Measurements from ENCODE around the gene PASK. TPM values are rescaled to one million over a fixed set of nuclear protein-coding genes. Genes with fewer than 3 reads are reported as not detected.

Gene PASK
- total and polyA plus RNA-seq, 2 of the 4 experiments (the other 2 are of a cell fraction) = 4.1 TPM

DNA sequence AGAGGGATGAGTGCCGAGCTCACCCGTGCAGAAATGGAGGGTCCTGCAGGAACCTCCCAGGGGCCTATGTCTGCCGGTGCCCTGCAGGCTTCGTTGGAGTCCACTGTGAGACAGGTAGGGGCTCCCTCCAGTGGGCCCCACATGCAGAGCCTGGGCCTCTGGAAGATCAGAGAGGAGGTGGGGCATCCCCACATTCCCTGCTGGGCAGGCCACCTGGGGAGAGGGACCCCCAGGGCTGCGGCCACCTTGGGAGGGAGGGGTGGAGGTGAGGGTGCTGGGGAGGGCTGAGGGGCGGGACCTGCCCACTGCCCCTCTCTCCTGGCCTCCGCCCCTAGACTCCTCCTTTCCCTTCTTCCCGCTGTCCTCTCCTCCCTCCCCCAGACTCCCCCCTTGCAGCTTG lies 85.7 kb downstream of the PASK start:
- WGBS, 2 experiments (ENCODE audit: extremely low coverage in 2 of 2, insufficient read length in 1 of 2) = no CpG with 5 or more reads among the region's 8 CpGs
- intact Hi-C loops (cut with micrococcal nuclease) (loop anchor here (5.0 kb wide), 1 partner anchor 151 kb away; no protein-coding TSS in a partner anchor), dilution Hi-C loops (cut with HindIII; ENCODE audit: low sequenced_read_pairs, unreplicated experiment) (no loop called here), in situ Hi-C loops (cut with MboI; ENCODE audit: low sequenced_read_pairs) (no loop called here)
- Histone ChIP-seq H4K8ac (ENCODE audit: low read depth in 2 of 2, low read length in 2 of 2) (no peak overlapping the region), H3K27ac (ENCODE audit: insufficient read depth, low read length) (no peak overlapping the region), H2BK20ac (ENCODE audit: low read depth, low read length) (no peak overlapping the region), H3K36me3 (ENCODE audit: control insufficient read depth, insufficient read depth, low read length) (peaks cover 11% of the 10 kb centered on the region; the same call in 1 of the 2 replicates), H3K23ac (ENCODE audit: low read depth, low read length) (no peak overlapping the region), H2BK5ac (ENCODE audit: low read depth, low read length, poor library complexity, severe bottlenecking) (no peak overlapping the region), H2AK9ac (replicated peaks; ENCODE audit: low read depth, low read length, poor library complexity) (no peak overlapping the region), H3K4me2 (ENCODE audit: low read depth, low read length) (no peak overlapping the region), H3K56ac (ENCODE audit: extremely low read depth, insufficient read depth, low read length) (no peak overlapping the region), H3K9ac (ENCODE audit: low read depth, low read length) (no peak overlapping the region), H2BK15ac (ENCODE audit: low read depth, low read length) (no peak overlapping the region), H2BK120ac (ENCODE audit: low read depth, low read length) (no peak overlapping the region), H3K4me3 (ENCODE audit: insufficient read depth, low read depth, low read length) (no peak overlapping the region), H3K27me3 (ENCODE audit: control insufficient read depth, insufficient read depth, low read length) (no peaks in the 10 kb centered on the region), H4K91ac (ENCODE audit: insufficient read depth, low read depth, low read length) (no peak overlapping the region), H3K9me3 (ENCODE audit: control insufficient read depth, insufficient read depth, low read length) (no peaks in the 10 kb centered on the region), H3K9me1 (ENCODE audit: insufficient read depth, low read length) (no peaks in the 10 kb centered on the region), H4K20me1 (ENCODE audit: insufficient read depth, low read length) (no peaks in the 10 kb centered on the region), H3K14ac (replicated peaks; ENCODE audit: low read depth, low read length) (no peak overlapping the region), H3K4me1 (ENCODE audit: control insufficient read depth, insufficient read depth, low read length) (no peaks in the 10 kb centered on the region), H3K18ac (ENCODE audit: low read depth, low read length) (no peak overlapping the region), H4K5ac (ENCODE audit: low read depth, low read length) (no peak overlapping the region), H2AK5ac (ENCODE audit: low read depth, low read length) (no peak overlapping the region), H3K79me1 (ENCODE audit: low read depth in 1 of 2, low read length in 2 of 2) (no peaks in the 10 kb centered on the region), H2AFZ (replicated peaks; ENCODE audit: low read length, poor library complexity) (no peak overlapping the region), H3K4ac (ENCODE audit: low read depth, low read length) (no peak overlapping the region)
- no TSS peak for BruUV-seq (replicated peaks)
- TF ChIP-seq USF2 (IDR thresholded peaks at IDR 0.05; ENCODE audit: low read depth, low read length) (no peak), POLR2A (IDR thresholded peaks at IDR 0.05; ENCODE audit: low read depth, low read length) (no peak), MAFK (IDR thresholded peaks at IDR 0.05; ENCODE audit: low read depth, low read length) (no peak), RCOR1 (IDR thresholded peaks at IDR 0.05; ENCODE audit: insufficient replicate concordance, low read length) (no peak), MAZ (IDR thresholded peaks at IDR 0.05; ENCODE audit: borderline replicate concordance, low read depth, low read length) (no peak), RFX5 (IDR thresholded peaks at IDR 0.05; ENCODE audit: low read depth, low read length) (no peak), RAD21 (IDR thresholded peaks at IDR 0.05; ENCODE audit: low read length) (no peak), NFE2L2 (IDR thresholded peaks at IDR 0.05; ENCODE audit: low read depth, low read length) (no peak), FOS (IDR thresholded peaks at IDR 0.05; ENCODE audit: low read depth, low read length) (no peak), SMC3 (IDR thresholded peaks at IDR 0.05; ENCODE audit: low read depth, low read length) (no peak), MXI1 (IDR thresholded peaks at IDR 0.05; ENCODE audit: borderline replicate concordance, low read depth, low read length) (no peak), BHLHE40 (IDR thresholded peaks at IDR 0.05; ENCODE audit: low read depth, low read length) (no peak), CEBPB (IDR thresholded peaks at IDR 0.05; ENCODE audit: low read depth, low read length) (no peak)
- TF ChIP-seq, protein P1, sequence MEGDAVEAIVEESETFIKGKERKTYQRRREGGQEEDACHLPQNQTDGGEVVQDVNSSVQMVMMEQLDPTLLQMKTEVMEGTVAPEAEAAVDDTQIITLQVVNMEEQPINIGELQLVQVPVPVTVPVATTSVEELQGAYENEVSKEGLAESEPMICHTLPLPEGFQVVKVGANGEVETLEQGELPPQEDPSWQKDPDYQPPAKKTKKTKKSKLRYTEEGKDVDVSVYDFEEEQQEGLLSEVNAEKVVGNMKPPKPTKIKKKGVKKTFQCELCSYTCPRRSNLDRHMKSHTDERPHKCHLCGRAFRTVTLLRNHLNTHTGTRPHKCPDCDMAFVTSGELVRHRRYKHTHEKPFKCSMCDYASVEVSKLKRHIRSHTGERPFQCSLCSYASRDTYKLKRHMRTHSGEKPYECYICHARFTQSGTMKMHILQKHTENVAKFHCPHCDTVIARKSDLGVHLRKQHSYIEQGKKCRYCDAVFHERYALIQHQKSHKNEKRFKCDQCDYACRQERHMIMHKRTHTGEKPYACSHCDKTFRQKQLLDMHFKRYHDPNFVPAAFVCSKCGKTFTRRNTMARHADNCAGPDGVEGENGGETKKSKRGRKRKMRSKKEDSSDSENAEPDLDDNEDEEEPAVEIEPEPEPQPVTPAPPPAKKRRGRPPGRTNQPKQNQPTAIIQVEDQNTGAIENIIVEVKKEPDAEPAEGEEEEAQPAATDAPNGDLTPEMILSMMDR (conservative IDR thresholded peaks at IDR 0.05; ENCODE audit: low read depth, low read length) = no peak
- TF ChIP-seq, protein P2, sequence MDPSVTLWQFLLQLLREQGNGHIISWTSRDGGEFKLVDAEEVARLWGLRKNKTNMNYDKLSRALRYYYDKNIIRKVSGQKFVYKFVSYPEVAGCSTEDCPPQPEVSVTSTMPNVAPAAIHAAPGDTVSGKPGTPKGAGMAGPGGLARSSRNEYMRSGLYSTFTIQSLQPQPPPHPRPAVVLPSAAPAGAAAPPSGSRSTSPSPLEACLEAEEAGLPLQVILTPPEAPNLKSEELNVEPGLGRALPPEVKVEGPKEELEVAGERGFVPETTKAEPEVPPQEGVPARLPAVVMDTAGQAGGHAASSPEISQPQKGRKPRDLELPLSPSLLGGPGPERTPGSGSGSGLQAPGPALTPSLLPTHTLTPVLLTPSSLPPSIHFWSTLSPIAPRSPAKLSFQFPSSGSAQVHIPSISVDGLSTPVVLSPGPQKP (IDR thresholded peaks at IDR 0.05; ENCODE audit: borderline replicate concordance, low read depth, low read length) = no peak
- no peak; the same call in 1 of the 2 replicates for ATAC-seq (ENCODE audit: low read depth)
- CTCF ChIA-PET = no interaction called here
- POLR2A ChIA-PET (ENCODE audit: unreplicated experiment) = no interaction called here
- no peak for DNase-seq

All from IMR-90 (cell line).